ENCODE data around the gene CTRB2.

The CTRB2 gene

GRCh38 chr16:75189638-75190245 is 17.2 kb downstream of the CTRB2 start:
- H3K4me3 ChIP-seq (ENCODE audit: low read length): no peak overlapping the region
- no peak for DNase-seq (ENCODE audit: low read depth, low spot score)

DNA sequence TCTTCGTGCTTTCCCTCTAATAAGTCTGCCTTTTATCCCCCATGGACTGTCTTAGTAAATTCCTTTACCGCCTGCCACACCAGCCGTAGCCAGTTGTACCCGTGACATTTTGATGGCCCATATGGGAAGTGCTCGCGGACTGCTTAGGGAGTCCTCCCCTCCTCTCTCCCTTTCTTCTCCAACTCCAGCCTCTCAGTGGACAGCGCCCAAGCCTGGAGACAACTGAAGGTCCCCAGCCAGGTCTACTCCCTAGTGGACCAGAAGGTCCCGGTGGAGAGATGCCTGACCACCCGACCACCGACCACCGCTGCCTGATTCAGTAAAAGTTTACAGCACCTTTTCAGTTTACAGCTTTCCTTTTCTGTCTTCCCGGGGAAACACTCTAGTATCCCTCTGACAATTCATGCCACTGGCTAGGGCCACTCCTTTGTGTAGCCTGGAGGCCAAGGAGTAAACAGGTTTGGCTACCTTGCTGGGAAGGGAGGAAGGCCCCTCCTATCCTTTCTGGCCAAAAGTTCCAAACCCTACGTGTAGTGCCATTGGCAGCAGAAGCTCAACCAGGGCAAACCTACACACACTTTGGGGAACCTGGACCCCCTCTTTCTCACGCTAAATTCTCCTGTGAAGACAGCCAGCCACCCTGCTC is 18.0 kb downstream of the CTRB2 start:
- DNase-seq (ENCODE audit: low read depth, low spot score): no peak
- H3K4me3 ChIP-seq (ENCODE audit: low read length): no peak overlapping the region

- DNase-seq (ENCODE audit: low read depth, low spot score): no peak
- H3K4me3 ChIP-seq (ENCODE audit: low read length): no peak overlapping the region
These were observed 25.3 kb downstream of the CTRB2 start for GRCh38 chr16:75181630-75182029.

DNA sequence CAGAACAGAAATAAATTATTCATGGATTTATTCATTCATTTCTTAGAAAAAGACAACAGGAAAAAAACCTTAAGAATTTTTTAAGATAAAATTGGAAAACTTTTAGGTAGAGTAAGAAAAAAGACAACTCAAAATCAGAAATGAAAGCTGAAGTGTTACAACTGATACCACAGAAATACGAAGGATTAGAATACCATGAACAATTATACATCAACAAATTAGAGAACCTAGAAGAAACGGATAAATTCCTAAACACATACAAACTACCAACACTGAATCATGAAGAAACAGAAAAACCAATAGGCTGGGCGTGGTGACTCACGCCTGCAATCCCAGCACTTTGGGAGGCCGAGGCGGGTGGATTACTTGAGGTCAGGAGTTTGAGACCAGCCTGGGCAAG is 27.8 kb downstream of the CTRB2 start:
- DNase-seq (ENCODE audit: low read depth, low spot score): no peak
- no peak overlapping the region for H3K4me3 ChIP-seq (ENCODE audit: low read length)

DNA sequence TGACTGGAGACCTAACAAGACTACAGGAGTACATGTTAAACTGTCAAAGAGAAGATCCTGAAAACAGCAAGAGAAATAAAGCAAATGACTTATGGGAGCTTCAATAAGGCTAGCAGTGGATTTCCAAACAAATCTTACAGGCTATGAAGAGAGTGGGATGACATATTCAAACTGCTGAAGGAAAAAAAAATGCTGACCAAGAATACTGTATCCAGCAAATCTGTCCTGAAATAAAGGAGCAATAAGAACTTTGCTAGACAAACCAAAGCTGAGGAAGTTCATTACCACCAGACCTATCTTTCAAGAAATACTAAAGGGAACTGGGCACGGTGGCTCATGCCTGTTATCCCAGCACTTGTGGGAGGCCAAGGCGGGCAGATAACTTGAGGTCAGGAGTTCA is 30.0 kb downstream of the CTRB2 start:
- no peak for DNase-seq (ENCODE audit: low read depth, low spot score)
- H3K4me3 ChIP-seq (ENCODE audit: low read length): no peak overlapping the region

DNA sequence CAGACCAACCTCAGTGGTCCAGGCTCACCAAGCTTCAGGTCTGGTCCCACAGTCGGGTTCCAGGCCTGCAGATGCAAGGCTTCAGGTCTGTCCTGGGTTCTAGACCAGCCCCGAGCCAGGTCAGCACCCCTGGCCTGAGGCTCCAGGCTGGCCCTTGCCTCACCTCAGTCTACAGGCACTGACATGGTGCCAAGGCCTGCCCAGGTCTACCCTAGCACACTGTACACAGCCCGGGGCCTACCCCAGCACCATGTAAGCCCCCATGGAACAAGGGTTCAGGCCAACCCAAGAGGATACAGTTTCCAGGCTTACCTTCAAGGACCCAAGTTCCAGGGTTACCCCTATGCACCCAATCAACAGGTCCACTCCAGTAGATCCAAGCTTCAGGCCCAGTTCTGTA is 31.9 kb downstream of the CTRB2 start:
- no peak for DNase-seq (ENCODE audit: low read depth, low spot score)
- no peak overlapping the region for H3K4me3 ChIP-seq (ENCODE audit: low read length)

GRCh38 chr16:75172578-75172977 is 34.4 kb downstream of the CTRB2 start:
- H3K4me3 ChIP-seq (ENCODE audit: low read length): no peak overlapping the region
- no peak for DNase-seq (ENCODE audit: low read depth, low spot score)

DNA sequence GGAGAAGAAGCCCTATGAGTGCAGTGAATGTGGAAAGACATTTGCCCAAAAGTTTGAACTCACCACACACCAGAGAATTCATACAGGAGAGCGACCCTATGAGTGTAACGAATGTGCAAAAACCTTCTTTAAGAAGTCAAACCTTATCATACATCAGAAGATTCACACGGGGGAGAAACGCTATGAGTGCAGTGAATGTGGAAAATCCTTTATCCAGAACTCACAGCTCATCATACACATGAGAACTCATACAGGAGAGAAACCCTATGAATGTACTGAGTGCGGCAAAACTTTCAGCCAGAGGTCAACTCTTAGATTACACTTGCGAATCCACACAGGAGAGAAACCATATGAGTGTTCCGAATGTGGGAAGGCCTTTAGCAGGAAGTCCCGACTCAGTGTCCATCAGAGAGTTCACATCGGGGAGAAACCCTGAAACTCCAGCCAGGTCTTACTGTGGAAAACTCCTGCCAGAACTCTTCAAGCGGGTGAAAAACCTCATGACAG is 37.0 kb downstream of the CTRB2 start:
- DNase-seq (ENCODE audit: low read depth, low spot score): no peak
- no peak overlapping the region for H3K4me3 ChIP-seq (ENCODE audit: low read length)

DNA sequence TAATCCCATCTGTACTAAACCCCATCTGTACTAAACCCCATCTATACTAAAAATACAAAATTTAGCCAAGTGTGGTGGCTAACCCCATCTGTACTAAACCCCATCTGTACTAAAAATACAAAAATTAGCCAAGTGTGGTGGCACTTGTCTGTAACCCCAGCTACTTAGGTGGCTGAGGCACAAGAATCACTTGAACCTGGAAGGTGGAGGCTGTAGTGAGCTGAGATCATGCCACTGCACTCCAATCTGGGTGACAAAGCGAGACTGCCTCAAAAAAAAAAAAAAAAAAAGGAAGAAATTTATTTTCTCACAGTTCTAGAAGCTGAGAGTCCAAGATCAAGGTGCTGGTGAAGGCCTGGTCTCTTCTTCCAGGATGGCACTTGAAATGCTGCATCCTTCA is 46.6 kb downstream of the CTRB2 start:
- no peak for DNase-seq (ENCODE audit: low read depth, low spot score)
- no peak overlapping the region for H3K4me3 ChIP-seq (ENCODE audit: low read length)
